AG04450 (cell line): ENCODE measurements around the gene RFTN1. TPM values are rescaled to one million over a fixed set of nuclear protein-coding genes. Genes with fewer than 3 reads are reported as not detected.

ENCODE experiments used
- CTCF ChIA-PET: fragments of 300-600, 350-600 bp; formaldehyde crosslinking; extraction: SDS; loops from one replicate; lab custom pipeline; 2022; ENCODE audit warnings: antibody characterized with exemption, inconsistent platforms; lab: Charles Lee
- POLR2A ChIA-PET: fragments of 350-600 bp; formaldehyde crosslinking; extraction: SDS; loops from one replicate; lab custom pipeline; 2021; ENCODE audit warnings: antibody characterized with exemption, inconsistent platforms; lab: Yijun Ruan, JAX
- DNase-seq: peaks from one replicate; pipeline ENCODE4 v3.0.0-alpha.2; 2011; ENCODE audit warnings: low read depth, low spot score
- H3K27ac ChIP-seq: one replicate; pipeline ENCODE4 v1.5.1; 2012; ENCODE audit warnings: low read depth, low read length, control low read depth
- H3K27me3 ChIP-seq: one replicate; pipeline ENCODE4 v1.6.0; 2012; ENCODE audit warnings: low read length; ENCODE audit not compliant: control insufficient read depth, insufficient read depth
- H3K4me3 ChIP-seq: 2 replicates; pipeline ENCODE4 v1.5.1; 2011; ENCODE audit warnings: mild to moderate bottlenecking, low read depth, low read length, control low read depth
- H3K9me3 ChIP-seq: 2 replicates; pipeline ENCODE4 v1.5.1; 2012; ENCODE audit warnings: low read length; ENCODE audit not compliant: control insufficient read depth, insufficient read depth
- polyA plus RNA-seq: library from polyadenylated mRNA; depleted of rRNA; stranded (reverse); fragments of >200 nt; gene quantifications from 2 replicates; pipeline ENCODE4 v1.2.3, GENCODE V29; 2011
- TF ChIP-seq, protein P1 (sequence below): IDR thresholded peaks from 2 replicates; pipeline ENCODE4 v1.5.1; 2011; ENCODE audit warnings: low read depth, low read length, control low read depth, inconsistent platforms

RFTN1 gene
- polyA plus RNA-seq, 1 experiment: 97.3 TPM

DNA sequence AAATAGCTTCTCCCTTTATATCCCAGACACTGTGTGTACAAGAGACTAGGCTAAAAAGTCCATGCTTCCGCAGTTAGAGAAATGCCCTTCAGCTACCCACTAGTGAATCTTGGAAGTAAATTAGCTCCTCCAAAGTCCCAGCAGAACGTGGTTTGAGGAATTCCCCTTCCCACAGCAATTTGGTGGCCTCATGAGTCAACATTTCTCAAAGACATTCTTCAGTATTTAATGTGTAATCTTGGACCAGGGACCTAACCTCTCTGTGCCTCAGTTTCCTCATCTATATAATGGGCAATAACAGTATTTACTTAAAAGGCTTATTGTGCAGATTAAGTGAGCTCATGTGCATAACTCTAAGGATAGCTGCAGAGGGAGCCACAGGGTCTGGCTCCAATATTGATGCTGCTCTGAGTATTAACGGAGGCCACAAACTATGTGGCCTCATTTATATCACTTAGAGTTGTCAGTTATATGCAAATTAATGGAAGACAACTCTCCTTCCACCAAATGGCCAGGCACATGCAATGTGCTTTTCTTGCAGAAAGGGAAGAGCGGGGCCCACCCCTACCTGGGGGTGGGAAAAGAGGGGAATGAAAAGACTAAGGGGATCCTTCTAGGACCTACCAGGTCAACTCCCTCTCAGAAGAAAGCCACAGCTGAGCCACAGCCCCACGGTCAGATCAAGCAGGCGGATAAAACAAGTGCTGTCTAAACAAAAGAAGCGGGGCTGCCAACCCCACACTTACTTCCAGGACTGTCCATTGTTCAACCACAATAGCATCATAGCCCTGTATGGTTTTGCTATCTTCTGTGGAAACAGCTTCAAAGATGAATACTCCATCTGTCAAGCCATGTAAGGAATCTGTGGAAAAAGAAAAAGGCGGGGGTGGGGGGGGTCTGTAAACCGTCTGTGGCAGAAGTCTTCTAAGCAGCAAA is 156.0 kb downstream of the RFTN1 start:
- Histone ChIP-seq H3K9me3 (no peaks in the 10 kb centered on the region), H3K4me3 (no peak overlapping the region), H3K27ac (no peak overlapping the region), H3K27me3 (no peaks in the 10 kb centered on the region)
- ChIA-PET POLR2A (no interaction called here), CTCF (interaction anchor here (1.0 to 1.5 kb wide), 2 partner anchors 10 to 13 kb away, joined by 3 read pairs; no protein-coding TSS in a partner anchor)
- TF ChIP-seq, protein P1, sequence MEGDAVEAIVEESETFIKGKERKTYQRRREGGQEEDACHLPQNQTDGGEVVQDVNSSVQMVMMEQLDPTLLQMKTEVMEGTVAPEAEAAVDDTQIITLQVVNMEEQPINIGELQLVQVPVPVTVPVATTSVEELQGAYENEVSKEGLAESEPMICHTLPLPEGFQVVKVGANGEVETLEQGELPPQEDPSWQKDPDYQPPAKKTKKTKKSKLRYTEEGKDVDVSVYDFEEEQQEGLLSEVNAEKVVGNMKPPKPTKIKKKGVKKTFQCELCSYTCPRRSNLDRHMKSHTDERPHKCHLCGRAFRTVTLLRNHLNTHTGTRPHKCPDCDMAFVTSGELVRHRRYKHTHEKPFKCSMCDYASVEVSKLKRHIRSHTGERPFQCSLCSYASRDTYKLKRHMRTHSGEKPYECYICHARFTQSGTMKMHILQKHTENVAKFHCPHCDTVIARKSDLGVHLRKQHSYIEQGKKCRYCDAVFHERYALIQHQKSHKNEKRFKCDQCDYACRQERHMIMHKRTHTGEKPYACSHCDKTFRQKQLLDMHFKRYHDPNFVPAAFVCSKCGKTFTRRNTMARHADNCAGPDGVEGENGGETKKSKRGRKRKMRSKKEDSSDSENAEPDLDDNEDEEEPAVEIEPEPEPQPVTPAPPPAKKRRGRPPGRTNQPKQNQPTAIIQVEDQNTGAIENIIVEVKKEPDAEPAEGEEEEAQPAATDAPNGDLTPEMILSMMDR: peak; percentile 14; the same call in 1 of the 2 replicates
- DNase-seq: no peak

DNA sequence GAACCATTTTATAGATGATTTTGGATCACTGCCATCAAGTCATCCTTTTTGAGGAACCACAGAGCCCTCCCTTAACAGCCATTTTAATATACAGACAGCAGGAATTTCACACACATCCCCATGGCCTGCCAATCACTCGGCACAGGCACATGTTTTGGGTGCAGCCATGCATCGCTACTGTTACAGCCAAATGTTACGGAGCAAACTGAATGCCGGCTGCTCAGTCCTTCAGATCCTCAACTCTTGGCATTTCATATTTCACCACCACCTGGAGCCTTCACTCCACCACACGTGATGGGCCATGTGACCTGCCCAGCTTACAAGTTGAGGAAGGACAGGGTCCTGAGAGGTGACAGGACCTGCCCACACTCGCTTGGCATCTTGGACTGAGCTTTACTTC is 157.7 kb downstream of the RFTN1 start:
- no peaks in the 10 kb centered on the region for H3K9me3 ChIP-seq
- no peaks in the 10 kb centered on the region for H3K27me3 ChIP-seq
- H3K4me3 ChIP-seq: no peak overlapping the region
- no peak for DNase-seq
- H3K27ac ChIP-seq: no peak overlapping the region
- CTCF ChIA-PET: interaction anchor here (0.8 kb wide), 1 partner anchor 19 kb away, joined by 3 read pairs; no protein-coding TSS in a partner anchor
- POLR2A ChIA-PET: no interaction called here
- TF ChIP-seq, protein P1: no peak

DNA sequence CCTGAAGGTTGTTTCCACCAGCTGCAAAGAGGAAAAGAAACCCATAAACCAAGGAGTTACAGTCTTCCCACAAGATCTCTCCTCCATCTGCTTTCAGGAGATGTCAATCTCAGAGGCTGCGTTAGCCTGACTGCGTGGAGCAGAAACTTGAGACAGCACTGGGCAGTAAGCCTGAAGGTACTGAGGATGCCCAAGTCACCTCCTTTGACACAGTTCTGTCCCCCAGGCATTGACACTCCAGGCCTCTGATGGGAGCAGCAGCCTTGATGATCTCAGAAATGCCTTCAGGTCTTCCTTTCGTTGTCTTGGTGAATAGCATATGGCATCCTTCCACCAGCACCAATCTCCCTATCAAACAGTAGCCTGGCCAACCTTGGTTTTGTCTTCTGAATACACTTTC is 159.2 kb downstream of the RFTN1 start:
- TF ChIP-seq, protein P1: no peak
- DNase-seq: no peak
- H3K9me3 ChIP-seq: no peaks in the 10 kb centered on the region
- H3K4me3 ChIP-seq: no peak overlapping the region
- H3K27me3 ChIP-seq: no peaks in the 10 kb centered on the region
- POLR2A ChIA-PET: no interaction called here
- CTCF ChIA-PET: no interaction called here
- H3K27ac ChIP-seq: no peak overlapping the region

DNA sequence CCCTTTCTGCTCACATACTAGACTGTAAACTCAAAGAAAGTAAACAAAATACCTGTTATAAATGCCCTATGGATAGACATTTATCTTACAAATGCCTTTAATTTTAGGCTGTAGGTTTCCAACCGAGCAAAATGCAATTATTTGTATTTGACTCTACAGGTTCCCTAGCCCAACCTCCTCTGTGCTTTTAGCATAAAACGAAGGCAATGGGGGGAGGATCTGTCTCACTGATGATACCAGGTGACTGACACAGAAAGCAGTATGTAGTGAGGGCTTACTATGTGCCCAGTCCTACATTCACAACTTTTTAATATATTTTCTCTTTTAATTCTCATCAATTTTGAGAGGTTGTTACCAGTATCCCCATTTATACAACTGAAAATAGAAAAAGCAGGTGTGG is 161.1 kb downstream of the RFTN1 start:
- DNase-seq: no peak
- no peaks in the 10 kb centered on the region for H3K9me3 ChIP-seq
- POLR2A ChIA-PET: no interaction called here
- CTCF ChIA-PET: no interaction called here
- H3K4me3 ChIP-seq: no peak overlapping the region
- H3K27me3 ChIP-seq: no peaks in the 10 kb centered on the region
- TF ChIP-seq, protein P1: no peak
- no peak overlapping the region for H3K27ac ChIP-seq

DNA sequence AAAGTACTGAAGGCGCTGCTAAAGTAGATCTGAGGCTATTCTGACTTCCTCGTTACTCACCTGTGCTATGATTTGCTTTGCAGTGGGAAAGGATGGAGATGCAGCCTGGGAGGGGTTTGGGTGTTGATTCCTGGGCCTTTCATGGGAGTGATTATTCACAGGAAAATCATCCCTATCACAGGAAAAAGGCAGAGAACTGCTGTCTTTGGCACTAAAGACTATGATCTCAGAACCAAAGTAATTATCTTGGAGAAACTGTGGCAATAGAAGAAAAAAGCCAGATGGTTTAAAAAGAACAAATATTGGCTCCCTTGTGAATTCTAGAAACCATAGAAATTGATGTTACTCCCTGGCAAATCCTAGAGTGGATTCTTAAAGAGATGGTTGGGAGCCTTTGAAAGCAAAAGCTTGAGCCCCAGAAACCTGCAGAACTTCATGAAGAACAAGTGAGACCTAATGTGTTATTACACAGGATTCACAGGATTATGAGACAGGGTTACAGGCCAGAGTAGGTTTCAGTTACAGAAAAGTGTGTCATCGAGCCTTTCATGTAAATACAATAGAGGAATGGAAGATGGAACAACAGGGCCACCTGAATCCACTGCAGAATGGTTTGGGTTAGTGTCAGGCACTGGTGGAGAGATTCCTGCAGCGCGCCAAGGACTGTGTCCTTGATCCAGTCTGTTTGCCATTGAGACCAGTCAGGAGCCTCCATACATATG is 162.7 kb downstream of the RFTN1 start:
- DNase-seq: no peak
- Histone ChIP-seq H3K27ac (peak overlapping the region; percentile 75), H3K27me3 (no peaks in the 10 kb centered on the region), H3K4me3 (no peak overlapping the region), H3K9me3 (no peaks in the 10 kb centered on the region)
- POLR2A ChIA-PET: interaction anchor here (1.0 kb wide), 1 partner anchor 38 kb away, joined by 3 read pairs; no protein-coding TSS in a partner anchor
- TF ChIP-seq, protein P1: no peak
- CTCF ChIA-PET: no interaction called here
